HG02571 (cell line): ENCODE measurements around the gene EFCAB12.

ENCODE experiments used
- ATAC-seq: cut with Tn5 transposase; IDR thresholded peaks from one replicate; pipeline ENCODE4 v1.9.1; 2021; ENCODE audit warnings: mild to moderate bottlenecking, moderate library complexity; ENCODE audit not compliant: unreplicated experiment

The EFCAB12 gene

GRCh38 chr3:129428376-129429079 is at the start of gene EFCAB12:
Gene EFCAB12, minus strand, starts transcription at chr3:129428636. Its CDS starts 148 bp downstream, at chr3:129428488.
- ATAC-seq, result peak; percentile 88

GRCh38 chr3:129476586-129476985 is 48.1 kb upstream of the EFCAB12 start:
- ATAC-seq, result no peak

- ATAC-seq, result no peak
Observed at GRCh38 chr3:129475863-129476262, 47.4 kb upstream of the EFCAB12 start.

- no peak for ATAC-seq
Observed at GRCh38 chr3:129474984-129475804, 46.8 kb upstream of the EFCAB12 start.

- no peak for ATAC-seq
Observed at GRCh38 chr3:129473769-129474152, 45.3 kb upstream of the EFCAB12 start.

- no peak for ATAC-seq
Observed at GRCh38 chr3:129473067-129473768, 44.8 kb upstream of the EFCAB12 start.

GRCh38 chr3:129470861-129471260 is 42.4 kb upstream of the EFCAB12 start:
- no peak for ATAC-seq

GRCh38 chr3:129469026-129469425 is 40.6 kb upstream of the EFCAB12 start:
- ATAC-seq, result no peak

- no peak for ATAC-seq
Observed at GRCh38 chr3:129467932-129468331, 39.5 kb upstream of the EFCAB12 start.

GRCh38 chr3:129463716-129464115 is 35.3 kb upstream of the EFCAB12 start:
- no peak for ATAC-seq

- ATAC-seq, result no peak
Observed at GRCh38 chr3:129463094-129463493, 34.7 kb upstream of the EFCAB12 start.

- no peak for ATAC-seq
Observed at GRCh38 chr3:129462361-129462968, 34.0 kb upstream of the EFCAB12 start.

GRCh38 chr3:129461461-129462146 is 33.2 kb upstream of the EFCAB12 start:
- ATAC-seq, result no peak

GRCh38 chr3:129461022-129461421 is 32.6 kb upstream of the EFCAB12 start:
- no peak for ATAC-seq

- ATAC-seq, result no peak
Observed at GRCh38 chr3:129460572-129460971, 32.1 kb upstream of the EFCAB12 start.

- ATAC-seq, result no peak
Observed at GRCh38 chr3:129460155-129460554, 31.7 kb upstream of the EFCAB12 start.

- no peak for ATAC-seq
Observed at GRCh38 chr3:129453732-129454131, 25.3 kb upstream of the EFCAB12 start.

GRCh38 chr3:129449279-129450115 is 21.1 kb upstream of the EFCAB12 start:
- no peak for ATAC-seq

GRCh38 chr3:129448186-129448895 is 19.9 kb upstream of the EFCAB12 start:
- no peak for ATAC-seq
